Activated naive CD4-positive, alpha-beta T cell treated with anti-CD3 and anti-CD28 coated beads, Interleukin-2, amount 10 ng/mL, durations not matched to agents 7 days and 5 days (primary cell): ENCODE results near the gene KIAA1549.
"Not testable (repeated sequence)": the region's sequence is repeated elsewhere in the genome, so short reads cannot be mapped to it uniquely, and the experiment has no call there.

Experiments
- CTCF ChIA-PET: fragments of 350-600 bp; sonication (Branson Sonifier 250); formaldehyde crosslinking; loops from one replicate; lab custom pipeline; 2021; ENCODE audit warnings: antibody characterized with exemption; lab: Charles Lee
- DNase-seq: peaks from one replicate; pipeline ENCODE4 v3.0.0-alpha.2; 2020
- H3K27ac Mint-ChIP-seq: one replicate; pipeline ENCODE4 v1.8.0; 2021; ENCODE audit warnings: mild to moderate bottlenecking, moderate library complexity, mixed read lengths
- H3K27me3 Mint-ChIP-seq: one replicate; pipeline ENCODE4 v1.8.0; 2021; ENCODE audit warnings: mild to moderate bottlenecking, mixed read lengths
- H3K36me3 Mint-ChIP-seq: one replicate; pipeline ENCODE4 v1.8.0; 2021; ENCODE audit warnings: mixed read lengths
- H3K4me1 Mint-ChIP-seq: one replicate; pipeline ENCODE4 v1.8.0; 2021; ENCODE audit warnings: mixed read lengths
- H3K4me3 Mint-ChIP-seq: one replicate; pipeline ENCODE4 v1.8.0; 2021; ENCODE audit warnings: mild to moderate bottlenecking, moderate library complexity, mixed read lengths
- H3K9me3 Mint-ChIP-seq: one replicate; pipeline ENCODE4 v1.8.0; 2021; ENCODE audit warnings: mixed read lengths

KIAA1549 gene

GRCh38 chr7:138945154-138945553 lies 36.0 kb downstream of the KIAA1549 start:
- CTCF ChIA-PET, result interaction anchor here (1.0 kb wide), 1 partner anchor 63 kb away, joined by 3 read pairs; no protein-coding TSS in a partner anchor
- DNase-seq, result no peak

GRCh38 chr7:138944592-138944991 lies 36.6 kb downstream of the KIAA1549 start:
- H3K9me3 Mint-ChIP-seq, result no peaks in the 10 kb centered on the region
- DNase-seq, result no peak
- CTCF ChIA-PET, result interaction anchor here (1.0 kb wide), 1 partner anchor 63 kb away, joined by 3 read pairs; no protein-coding TSS in a partner anchor

More at GRCh38 chr7:138945154-138945553, 36.0 kb downstream of the KIAA1549 start:
- H3K27ac Mint-ChIP-seq, result no peak overlapping the region
- H3K36me3 Mint-ChIP-seq, result no peaks in the 10 kb centered on the region
- H3K27me3 Mint-ChIP-seq, result peaks cover 21% of the 10 kb centered on the region
- H3K4me3 Mint-ChIP-seq, result no peak overlapping the region
- H3K4me1 Mint-ChIP-seq, result no peaks in the 10 kb centered on the region
- no peaks in the 10 kb centered on the region for H3K9me3 Mint-ChIP-seq

GRCh38 chr7:138943061-138943460 lies 38.1 kb downstream of the KIAA1549 start:
- Mint-ChIP-seq H3K9me3 (no peaks in the 10 kb centered on the region), H3K27me3 (peaks cover 21% of the 10 kb centered on the region)

More at GRCh38 chr7:138944592-138944991, 36.6 kb downstream of the KIAA1549 start:
- H3K27me3 Mint-ChIP-seq, result peaks cover 21% of the 10 kb centered on the region
- H3K4me1 Mint-ChIP-seq, result no peaks in the 10 kb centered on the region
- H3K27ac Mint-ChIP-seq, result no peak overlapping the region
- no peaks in the 10 kb centered on the region for H3K36me3 Mint-ChIP-seq
- H3K4me3 Mint-ChIP-seq, result no peak overlapping the region

GRCh38 chr7:138941545-138941944 lies 39.6 kb downstream of the KIAA1549 start:
- no peak for DNase-seq
- CTCF ChIA-PET, result no interaction called here
- Mint-ChIP-seq H3K4me3 (no peak overlapping the region), H3K4me1 (no peaks in the 10 kb centered on the region), H3K27me3 (peaks cover 30% of the 10 kb centered on the region), H3K27ac (no peak overlapping the region), H3K36me3 (no peaks in the 10 kb centered on the region), H3K9me3 (no peaks in the 10 kb centered on the region)

More at GRCh38 chr7:138943061-138943460, 38.1 kb downstream of the KIAA1549 start:
- H3K27ac Mint-ChIP-seq, result no peak overlapping the region
- no peaks in the 10 kb centered on the region for H3K4me1 Mint-ChIP-seq
- CTCF ChIA-PET, result no interaction called here
- no peak for DNase-seq
- H3K36me3 Mint-ChIP-seq, result no peaks in the 10 kb centered on the region
- H3K4me3 Mint-ChIP-seq, result no peak overlapping the region

GRCh38 chr7:138940602-138941001 lies 40.6 kb downstream of the KIAA1549 start:
- H3K4me3 Mint-ChIP-seq, DNase-seq, H3K4me1 Mint-ChIP-seq, H3K36me3 Mint-ChIP-seq, CTCF ChIA-PET, H3K27ac Mint-ChIP-seq, H3K9me3 Mint-ChIP-seq: not testable (repeated sequence)
- H3K27me3 Mint-ChIP-seq, result peaks cover 30% of the 10 kb centered on the region

GRCh38 chr7:138937484-138937883 lies 43.7 kb downstream of the KIAA1549 start:
- DNase-seq, result no peak
- H3K4me3 Mint-ChIP-seq, result no peak overlapping the region
- no peaks in the 10 kb centered on the region for H3K36me3 Mint-ChIP-seq
- no peaks in the 10 kb centered on the region for H3K9me3 Mint-ChIP-seq
- no peak overlapping the region for H3K27ac Mint-ChIP-seq
- H3K27me3 Mint-ChIP-seq, result peaks cover 28% of the 10 kb centered on the region
- CTCF ChIA-PET, result no interaction called here
- H3K4me1 Mint-ChIP-seq, result no peaks in the 10 kb centered on the region

GRCh38 chr7:138935465-138936011 lies 45.7 kb downstream of the KIAA1549 start:
- Mint-ChIP-seq H3K36me3 (no peaks in the 10 kb centered on the region), H3K4me1 (no peaks in the 10 kb centered on the region), H3K27me3 (peaks cover 22% of the 10 kb centered on the region), H3K9me3 (no peaks in the 10 kb centered on the region), H3K27ac (no peak overlapping the region), H3K4me3 (no peak overlapping the region)
- DNase-seq, result no peak
- CTCF ChIA-PET, result no interaction called here

GRCh38 chr7:138934861-138935260 lies 46.3 kb downstream of the KIAA1549 start:
- no peak overlapping the region for H3K27ac Mint-ChIP-seq
- no peak overlapping the region for H3K4me3 Mint-ChIP-seq
- no peaks in the 10 kb centered on the region for H3K9me3 Mint-ChIP-seq
- no peaks in the 10 kb centered on the region for H3K4me1 Mint-ChIP-seq
- peaks cover 22% of the 10 kb centered on the region for H3K27me3 Mint-ChIP-seq
- CTCF ChIA-PET, result no interaction called here
- H3K36me3 Mint-ChIP-seq, result no peaks in the 10 kb centered on the region
- DNase-seq, result no peak

GRCh38 chr7:138934367-138934766 lies 46.8 kb downstream of the KIAA1549 start:
- Mint-ChIP-seq H3K9me3 (no peaks in the 10 kb centered on the region), H3K36me3 (no peaks in the 10 kb centered on the region), H3K4me1 (no peaks in the 10 kb centered on the region), H3K27me3 (peaks cover 22% of the 10 kb centered on the region), H3K27ac (no peak overlapping the region), H3K4me3 (no peak overlapping the region)
- no peak for DNase-seq
- CTCF ChIA-PET, result no interaction called here

GRCh38 chr7:138932870-138933269 lies 48.3 kb downstream of the KIAA1549 start:
- H3K4me3 Mint-ChIP-seq, result no peak overlapping the region
- no peaks in the 10 kb centered on the region for H3K4me1 Mint-ChIP-seq
- no peak for DNase-seq
- no peaks in the 10 kb centered on the region for H3K36me3 Mint-ChIP-seq
- CTCF ChIA-PET, result no interaction called here
- H3K9me3 Mint-ChIP-seq, result no peaks in the 10 kb centered on the region
- H3K27ac Mint-ChIP-seq, result no peak overlapping the region
- peaks cover 22% of the 10 kb centered on the region for H3K27me3 Mint-ChIP-seq

GRCh38 chr7:138932427-138932826 lies 48.8 kb downstream of the KIAA1549 start:
- CTCF ChIA-PET, result no interaction called here
- Mint-ChIP-seq H3K36me3 (no peaks in the 10 kb centered on the region), H3K4me3 (no peak overlapping the region), H3K9me3 (no peaks in the 10 kb centered on the region), H3K4me1 (no peaks in the 10 kb centered on the region), H3K27me3 (peaks cover 19% of the 10 kb centered on the region), H3K27ac (no peak overlapping the region)
- no peak for DNase-seq

- no peaks in the 10 kb centered on the region for H3K9me3 Mint-ChIP-seq
- H3K4me1 Mint-ChIP-seq, result peaks cover 9% of the 10 kb centered on the region
- CTCF ChIA-PET, result interaction anchor here (1.5 kb wide), 1 partner anchor 44 kb away, joined by 5 read pairs; no protein-coding TSS in a partner anchor
- peaks cover 14% of the 10 kb centered on the region for H3K27me3 Mint-ChIP-seq
- no peak overlapping the region for H3K4me3 Mint-ChIP-seq
- H3K27ac Mint-ChIP-seq, result no peak overlapping the region
- no peaks in the 10 kb centered on the region for H3K36me3 Mint-ChIP-seq
- no peak for DNase-seq
These were observed 51.2 kb downstream of the KIAA1549 start for GRCh38 chr7:138929969-138930368.

GRCh38 chr7:138926241-138926612 lies 55.0 kb downstream of the KIAA1549 start:
- Mint-ChIP-seq H3K36me3 (no peaks in the 10 kb centered on the region), H3K4me1 (peaks cover 9% of the 10 kb centered on the region), H3K9me3 (no peaks in the 10 kb centered on the region), H3K27ac (no peak overlapping the region), H3K27me3 (no peaks in the 10 kb centered on the region), H3K4me3 (no peak overlapping the region)
- DNase-seq, result no peak
- CTCF ChIA-PET, result no interaction called here

- CTCF ChIA-PET, result no interaction called here
- DNase-seq, result no peak
- H3K9me3 Mint-ChIP-seq, result no peaks in the 10 kb centered on the region
- peaks cover 18% of the 10 kb centered on the region for H3K4me1 Mint-ChIP-seq
- no peak overlapping the region for H3K4me3 Mint-ChIP-seq
- H3K27me3 Mint-ChIP-seq, result no peaks in the 10 kb centered on the region
- no peaks in the 10 kb centered on the region for H3K36me3 Mint-ChIP-seq
- no peak overlapping the region for H3K27ac Mint-ChIP-seq
These were observed 56.5 kb downstream of the KIAA1549 start for GRCh38 chr7:138924501-138925225.

- no peak for DNase-seq
- Mint-ChIP-seq H3K36me3 (no peaks in the 10 kb centered on the region), H3K27me3 (peaks cover 17% of the 10 kb centered on the region), H3K9me3 (no peaks in the 10 kb centered on the region), H3K4me1 (peaks cover 21% of the 10 kb centered on the region), H3K4me3 (no peak overlapping the region), H3K27ac (no peak overlapping the region)
- CTCF ChIA-PET, result no interaction called here
These were observed 59.9 kb downstream of the KIAA1549 start for GRCh38 chr7:138921277-138921676.
